ENCODE data around the gene STX8. TPM values are rescaled to one million over a fixed set of nuclear protein-coding genes. Genes with fewer than 3 reads are reported as not detected.
"Not testable (repeated sequence)": the region's sequence is repeated elsewhere in the genome, so short reads cannot be mapped to it uniquely, and the experiment has no call there.

STX8 gene
- 68.2 and 76.4 TPM in 2 replicates for total RNA-seq

DNA sequence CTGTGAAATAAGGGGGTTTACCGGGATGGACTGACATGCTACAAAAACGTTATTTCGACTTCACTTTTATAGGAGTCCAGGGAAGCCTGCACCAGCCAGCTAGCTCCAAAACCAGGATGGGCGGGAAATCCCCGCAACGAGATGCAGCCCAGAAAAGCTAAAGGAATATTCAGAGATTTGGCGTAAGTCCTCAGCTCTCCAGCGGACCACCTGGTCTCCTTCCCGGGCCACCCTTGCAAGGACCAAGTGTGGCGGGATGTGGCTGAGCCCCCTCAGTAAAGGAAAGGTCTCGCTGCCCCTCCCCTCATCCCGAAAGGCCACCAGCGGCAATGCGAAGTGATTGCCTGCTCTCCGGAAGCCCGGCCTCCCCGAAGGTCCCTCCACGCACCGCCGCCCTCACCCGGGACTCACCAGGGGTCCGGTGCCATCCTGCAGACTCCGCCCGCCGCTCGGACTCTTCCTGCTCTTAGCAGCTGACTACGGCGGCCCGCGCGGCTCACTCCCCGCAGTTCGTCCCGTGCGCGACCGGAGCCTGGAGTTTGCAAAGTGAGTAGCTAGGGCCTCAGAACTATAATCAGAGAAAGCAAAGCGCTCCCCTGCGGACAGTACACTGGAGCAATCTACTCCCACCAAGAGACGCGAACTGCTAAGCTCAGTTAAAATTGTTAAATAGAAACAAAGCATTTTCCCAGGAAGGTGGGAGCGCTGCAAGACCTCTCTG, at the start of gene STX8:
Gene STX8, minus strand, starts transcription at position 440 of the 721 bp plus-strand sequence. Its CDS starts 12 bp downstream, at position 428.
- intact Hi-C loops (cut with micrococcal nuclease), result loop anchor here (2.0 to 5.0 kb wide), 2 partner anchors 171 to 1122 kb away; partner anchors contain the start of genes ADPRM and SCO1

DNA sequence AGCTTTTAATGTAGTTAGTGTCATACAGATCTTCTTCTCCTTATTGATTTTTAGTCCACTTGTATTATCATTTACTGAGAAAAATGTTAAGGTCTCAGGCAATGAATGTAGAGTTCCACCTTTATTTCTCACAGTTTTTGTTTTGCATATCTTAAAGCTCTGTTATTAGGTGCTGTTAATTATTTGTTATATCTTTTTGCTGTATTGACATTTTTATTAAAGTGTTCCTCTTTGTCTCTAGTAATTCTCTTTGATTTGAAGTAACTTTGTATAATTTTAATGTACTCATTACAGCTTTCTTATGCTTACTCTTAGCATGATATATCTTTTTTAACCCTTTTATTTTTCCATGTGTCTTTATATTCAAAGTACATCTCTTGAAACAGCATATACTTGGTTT, 47.3 kb upstream of the STX8 start:
- intact Hi-C loops (cut with micrococcal nuclease), result no loop called here

GRCh38 chr17:9615486-9615885, 39.9 kb upstream of the STX8 start:
- intact Hi-C loops (cut with micrococcal nuclease), result no loop called here

DNA sequence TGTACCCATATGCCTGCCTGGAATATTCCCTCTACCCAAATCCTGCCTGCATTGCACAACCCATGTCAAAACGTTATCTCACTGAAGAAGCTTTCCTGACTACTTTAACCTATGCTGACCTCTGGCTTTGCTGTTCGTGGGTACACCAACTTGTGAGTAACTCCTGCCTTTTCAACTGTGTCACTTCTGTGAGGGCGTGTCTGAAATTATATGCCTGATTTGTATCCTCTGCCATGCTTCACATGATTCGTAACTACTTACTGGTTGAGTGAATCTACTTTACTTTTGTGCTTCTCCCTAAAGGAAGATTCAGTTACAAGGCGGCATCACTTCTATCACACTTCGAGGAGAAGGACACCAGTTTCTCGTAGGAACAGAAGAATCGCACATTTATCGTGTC, 36.4 kb upstream of the STX8 start:
- intact Hi-C loops (cut with micrococcal nuclease), result no loop called here

DNA sequence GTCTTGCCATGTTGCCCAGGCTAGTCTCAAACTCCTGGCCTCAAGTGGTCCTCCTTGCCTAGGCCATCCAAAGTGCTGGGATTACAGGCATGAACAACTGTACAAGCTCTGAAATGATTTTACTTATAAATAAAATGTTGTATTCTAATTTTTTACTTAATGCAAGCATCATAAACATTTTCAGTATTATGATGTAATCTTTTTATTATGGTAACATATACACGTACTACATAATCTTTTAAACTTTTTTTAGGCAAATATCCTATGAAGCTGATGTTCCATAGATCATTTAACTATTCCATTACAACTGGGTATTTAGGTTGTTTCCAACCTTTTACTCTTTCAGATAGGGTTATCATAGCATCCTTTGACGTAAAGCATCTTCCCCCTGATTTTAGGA, 35.9 kb upstream of the STX8 start:
- intact Hi-C loops (cut with micrococcal nuclease), result no loop called here

DNA sequence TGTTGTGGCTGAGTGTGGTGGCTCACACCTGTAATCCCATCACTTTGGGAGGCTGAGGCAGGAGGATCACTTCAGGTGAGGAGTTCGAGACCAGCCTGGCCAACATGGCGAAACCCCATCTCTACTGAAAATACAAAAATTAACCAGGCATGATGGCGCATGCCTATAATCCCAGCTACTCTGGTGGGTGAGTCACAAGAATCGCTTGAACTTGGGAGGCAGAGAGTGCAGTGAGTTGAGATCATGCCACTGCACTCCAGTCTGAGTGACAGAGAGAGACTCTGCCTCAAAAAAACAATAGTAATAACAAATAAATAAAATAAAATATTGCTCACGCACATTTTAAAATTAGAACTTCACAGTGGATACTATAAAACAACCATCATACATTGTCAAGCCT, 31.4 kb upstream of the STX8 start:
- intact Hi-C loops (cut with micrococcal nuclease), result not testable (repeated sequence)

DNA sequence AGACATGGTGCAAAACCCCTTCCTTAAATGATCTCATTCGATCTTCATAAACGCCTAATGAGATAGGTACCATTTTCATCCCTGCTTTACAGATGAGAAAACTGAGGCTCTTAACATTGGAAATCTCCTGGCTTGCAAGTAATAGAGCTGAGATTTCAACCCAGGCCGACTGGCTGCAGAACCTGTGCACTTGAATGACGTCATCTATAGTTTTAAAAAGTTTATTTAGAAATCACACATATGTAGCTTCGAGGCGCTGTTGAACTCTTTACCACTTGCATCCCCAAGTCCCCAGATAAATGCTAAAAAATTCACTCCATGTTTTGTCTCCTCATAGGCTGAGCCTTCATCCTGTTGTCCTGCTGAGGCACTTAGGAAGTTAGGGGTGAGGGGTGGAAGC, 30.8 kb upstream of the STX8 start:
- intact Hi-C loops (cut with micrococcal nuclease), result no loop called here

DNA sequence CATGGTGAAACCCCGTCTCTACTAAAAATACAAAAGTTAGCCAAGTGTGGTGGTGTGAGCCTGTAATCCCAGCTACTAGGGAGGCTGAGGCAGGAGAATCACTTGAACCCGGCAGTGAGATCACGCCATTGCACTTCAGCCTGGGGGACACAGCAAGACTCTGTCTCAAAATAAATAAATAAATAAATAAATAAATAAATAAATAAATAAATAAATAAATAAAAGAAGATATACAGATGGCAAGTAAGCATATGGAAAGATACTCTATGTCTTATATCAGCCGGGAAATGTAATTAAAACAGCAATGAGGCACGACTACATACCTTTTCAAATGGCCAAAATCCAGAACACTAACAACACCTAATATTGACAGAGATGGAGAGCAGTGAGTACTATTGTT, 29.0 kb upstream of the STX8 start:
- intact Hi-C loops (cut with micrococcal nuclease), result not testable (repeated sequence)

GRCh38 chr17:9598661-9599060, 23.0 kb upstream of the STX8 start:
- intact Hi-C loops (cut with micrococcal nuclease), result no loop called here

- intact Hi-C loops (cut with micrococcal nuclease), result not testable (repeated sequence)
Observed at GRCh38 chr17:9597638-9598037, 22.0 kb upstream of the STX8 start.

DNA sequence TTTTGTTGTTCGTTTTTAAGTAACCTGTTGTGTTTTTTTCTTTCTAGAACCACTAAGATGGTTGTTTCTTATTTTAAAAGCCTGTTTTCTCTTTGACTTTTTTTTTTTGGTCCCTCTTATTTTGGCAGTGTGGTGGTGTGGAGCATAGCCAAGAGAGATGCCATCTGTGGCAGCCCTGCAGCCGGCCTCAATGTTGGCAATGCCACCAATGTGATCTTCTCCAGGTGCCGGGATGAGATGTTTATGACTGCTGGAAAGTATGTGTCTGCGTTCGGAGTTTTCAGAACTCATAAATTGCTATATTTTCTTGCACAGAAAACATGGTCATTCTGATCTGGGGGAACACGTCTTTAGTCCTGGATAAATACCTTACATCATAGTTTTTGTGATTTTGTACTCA, 18.4 kb upstream of the STX8 start:
- intact Hi-C loops (cut with micrococcal nuclease), result no loop called here

DNA sequence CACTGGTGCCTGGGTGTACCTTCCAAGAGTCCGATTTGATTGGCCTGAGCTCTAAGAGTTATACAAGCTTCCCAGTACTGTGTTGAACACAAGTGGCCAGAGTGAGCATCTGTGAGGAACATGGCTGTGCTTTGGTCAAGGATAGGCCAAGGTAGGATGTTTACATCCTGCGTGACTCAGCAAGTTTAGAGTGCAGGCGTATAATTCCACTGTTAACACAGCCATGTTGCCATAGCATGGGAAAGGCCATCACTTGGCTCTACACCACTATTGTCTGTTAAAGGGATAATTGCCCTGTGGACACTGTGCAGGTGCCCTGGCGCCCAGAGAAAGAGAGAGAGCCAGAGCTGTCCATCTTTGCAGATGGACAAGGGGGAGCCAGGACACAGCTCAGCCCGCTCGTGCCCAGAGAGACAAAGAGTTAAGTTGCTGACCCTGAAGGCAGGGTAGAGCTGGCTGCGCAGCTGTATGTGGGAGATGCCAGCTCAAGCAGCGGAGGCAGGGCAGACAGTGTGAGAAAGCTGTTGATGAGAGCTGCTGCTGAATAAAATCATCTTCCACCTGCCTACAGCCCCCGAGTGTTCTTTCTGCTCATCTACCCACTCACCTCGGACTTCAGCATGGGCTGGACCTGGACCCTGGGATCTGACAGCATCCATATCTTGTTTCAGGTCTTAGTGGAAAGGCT, 12.5 kb upstream of the STX8 start:
- intact Hi-C loops (cut with micrococcal nuclease), result no loop called here

DNA sequence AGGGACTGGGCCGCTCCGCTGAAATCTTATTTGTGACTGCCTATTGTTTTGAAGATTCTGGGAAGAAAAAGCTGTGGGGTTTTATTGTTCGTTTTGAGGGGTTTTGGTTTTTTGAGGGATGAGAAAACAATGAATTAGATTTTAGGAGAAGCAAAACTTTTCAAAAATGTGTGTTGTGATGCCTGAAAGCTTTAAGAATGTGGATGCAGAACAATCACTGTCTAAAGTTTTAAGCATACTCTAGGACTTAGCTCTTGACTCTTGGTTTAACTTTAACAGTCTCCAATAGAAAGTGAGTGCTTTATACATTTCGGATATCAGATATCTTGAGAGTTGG, 1.7 kb upstream of the STX8 start:
- intact Hi-C loops (cut with micrococcal nuclease), result loop anchor here (2.0 to 5.0 kb wide), 2 partner anchors 169 to 1120 kb away; partner anchors contain the start of genes ADPRM and SCO1

DNA sequence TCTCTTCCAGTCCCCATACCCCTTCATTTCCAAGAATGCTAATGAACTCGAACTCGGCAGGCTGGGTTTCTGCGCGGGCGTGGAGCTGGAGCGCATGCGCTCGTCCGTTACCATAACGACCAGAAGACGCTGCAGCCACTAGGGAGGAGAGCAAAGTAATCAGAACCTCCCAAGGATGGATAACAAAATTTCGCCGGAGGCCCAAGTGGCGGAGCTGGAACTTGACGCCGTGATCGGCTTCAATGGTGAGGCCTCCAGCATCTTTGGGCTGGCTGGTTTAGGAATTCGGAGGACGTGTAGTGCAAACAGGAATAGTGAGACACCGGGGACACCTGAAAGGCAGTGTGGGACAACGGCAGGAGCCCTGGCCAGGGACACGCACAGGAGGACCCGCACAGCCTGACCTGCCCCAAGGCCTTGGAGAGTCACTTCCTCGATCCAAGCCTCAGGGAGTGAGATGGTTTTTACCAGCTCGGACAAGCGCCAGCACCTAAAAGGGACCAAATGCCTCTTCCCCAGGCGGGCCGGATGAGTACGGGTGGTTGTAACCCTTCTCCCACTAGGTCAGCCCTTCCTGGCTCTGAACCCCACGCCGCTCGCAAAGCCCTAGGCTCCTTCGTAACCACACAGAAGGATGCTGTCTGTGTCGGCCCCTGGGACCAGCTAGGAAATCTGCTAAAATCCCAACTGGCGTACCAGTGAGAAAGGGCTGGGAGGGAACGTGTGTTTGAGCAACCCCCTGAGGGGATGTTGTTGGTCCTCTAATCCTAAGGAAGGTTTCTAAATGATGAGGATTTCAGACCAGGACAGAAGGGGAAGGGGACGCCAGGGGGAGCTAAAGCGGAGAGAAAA, 1.1 kb upstream of the STX8 start, which contains the start of gene CFAP52:
Gene CFAP52, plus strand, starts transcription at position 122 of the 852 bp plus-strand sequence. Its CDS starts 54 bp downstream, at position 176.
- intact Hi-C loops (cut with micrococcal nuclease), result loop anchor here (2.0 to 5.0 kb wide), 2 partner anchors 170 to 1121 kb away; partner anchors contain the start of genes ADPRM and SCO1

- intact Hi-C loops (cut with micrococcal nuclease), result no loop called here
Observed at GRCh38 chr17:9571201-9571600, 4.4 kb downstream of the STX8 start.

- intact Hi-C loops (cut with micrococcal nuclease), result no loop called here
Observed at GRCh38 chr17:9568957-9569588, 6.5 kb downstream of the STX8 start.

- intact Hi-C loops (cut with micrococcal nuclease), result no loop called here
Observed at GRCh38 chr17:9568004-9568403, 7.6 kb downstream of the STX8 start.

DNA sequence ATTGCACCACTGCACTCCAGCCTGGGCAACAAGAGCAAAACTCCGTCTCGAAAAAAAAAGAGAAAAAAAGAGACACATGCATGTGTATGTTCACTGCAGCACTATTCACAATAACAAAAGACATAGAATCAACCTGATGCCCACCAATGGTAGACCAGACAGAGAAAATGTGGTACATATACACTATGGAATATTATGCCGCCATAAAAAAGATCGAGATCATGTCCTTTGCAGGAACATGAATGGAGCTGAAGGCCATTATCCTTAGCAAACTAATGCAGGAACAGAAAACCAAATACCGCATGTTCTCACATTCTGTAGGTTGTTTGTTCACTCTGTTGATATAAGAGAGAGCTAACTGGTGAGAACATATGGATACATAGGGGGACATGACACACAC, 8.9 kb downstream of the STX8 start:
- intact Hi-C loops (cut with micrococcal nuclease), result not testable (repeated sequence)

GRCh38 chr17:9566067-9566466, 9.6 kb downstream of the STX8 start:
- intact Hi-C loops (cut with micrococcal nuclease), result no loop called here

DNA sequence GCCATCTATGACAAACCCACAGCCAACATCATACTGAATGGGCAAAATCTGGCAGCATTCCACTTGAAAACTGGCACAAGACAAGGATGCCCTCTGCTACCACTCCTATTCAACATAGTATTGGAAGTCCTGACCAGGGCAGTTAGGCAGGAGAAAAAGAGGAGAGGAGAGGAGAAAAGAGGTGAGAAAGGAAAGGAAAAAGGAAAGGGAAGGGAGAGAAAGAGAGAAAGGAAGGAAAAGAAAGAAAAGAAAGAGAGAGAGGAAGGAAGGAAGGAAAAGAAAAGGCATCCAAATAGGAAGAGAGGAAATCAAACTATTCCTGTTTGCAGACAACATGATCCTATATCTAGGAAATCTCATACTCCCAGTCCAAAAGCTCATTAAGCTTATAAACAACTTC, 11.5 kb downstream of the STX8 start:
- intact Hi-C loops (cut with micrococcal nuclease), result no loop called here

DNA sequence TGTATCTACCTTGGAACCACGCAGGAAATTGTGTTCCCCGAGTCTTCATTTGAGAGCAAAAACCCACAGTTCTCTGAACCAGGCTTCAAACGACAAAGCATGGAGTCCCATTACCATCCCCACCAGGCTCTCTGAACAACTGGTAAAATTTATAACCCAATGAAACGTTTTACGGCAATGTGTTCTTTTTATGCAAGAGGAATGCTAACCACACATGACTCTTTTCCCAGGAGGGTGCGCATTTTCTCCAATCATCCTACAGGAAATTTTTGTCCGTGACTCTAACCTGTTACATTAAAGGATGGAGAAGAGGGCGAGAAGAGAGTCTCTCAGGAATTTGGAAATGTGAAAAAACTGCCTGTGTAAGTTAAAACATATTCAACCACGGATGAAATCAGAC, 17.8 kb downstream of the STX8 start:
- intact Hi-C loops (cut with micrococcal nuclease), result loop anchor here (10.0 kb wide), 1 partner anchor 563 kb away; no protein-coding TSS in a partner anchor
